NCI-H2171 (cell line): ENCODE results near the gene CTTN.

ENCODE experiments used
- DNase-seq: peaks from one replicate; lab custom pipeline; 2025; lab: John Stamatoyannopoulos, UW

Gene CTTN

DNA sequence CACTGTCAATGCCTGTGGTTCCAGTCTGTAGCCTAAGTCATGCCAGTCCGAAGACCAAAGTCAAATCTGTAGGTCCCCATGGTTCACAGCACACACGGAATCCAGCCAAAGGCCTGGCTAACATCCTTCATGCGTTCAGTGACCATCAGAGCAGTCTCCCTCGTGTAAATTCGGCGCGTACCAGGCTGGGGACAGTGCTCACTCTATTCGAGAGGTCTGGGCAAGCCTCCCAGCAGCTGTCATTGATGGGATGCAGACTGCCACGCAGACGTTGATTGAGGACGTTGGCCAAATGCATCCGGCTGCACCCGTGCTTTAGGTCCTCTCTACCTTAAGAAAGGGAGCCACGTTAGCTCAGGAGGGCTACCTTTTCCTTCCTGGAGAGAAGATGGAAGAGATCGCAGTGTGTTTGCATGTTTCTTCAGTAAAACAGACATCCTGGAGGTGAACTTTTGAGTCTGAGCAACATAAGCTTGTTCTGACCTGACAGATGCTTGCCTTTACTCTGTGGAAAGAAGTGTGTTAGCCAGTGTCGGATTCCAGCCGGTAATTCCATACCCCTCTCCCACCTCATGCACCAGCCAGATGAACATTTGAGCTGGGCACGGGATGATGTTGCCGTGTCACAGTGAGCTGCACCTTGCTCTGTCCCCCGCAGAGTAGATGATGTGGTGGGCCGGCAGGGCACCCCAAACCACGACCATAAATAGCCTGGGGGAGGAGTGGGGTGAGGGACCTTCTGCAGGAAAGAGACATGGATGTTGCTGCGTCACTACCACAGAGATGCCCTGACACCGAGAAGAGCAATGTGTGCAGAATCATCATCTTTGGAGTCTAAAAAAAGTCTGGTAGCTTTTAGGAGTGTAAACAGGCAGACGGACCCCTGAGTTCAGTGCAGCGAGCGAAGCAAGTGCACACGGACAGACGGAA is 12.2 kb downstream of the CTTN start:
- no peak for DNase-seq

- no peak for DNase-seq
These were observed 13.6 kb downstream of the CTTN start for GRCh38 chr11:70411713-70412452.

- no peak for DNase-seq
These were observed 14.8 kb downstream of the CTTN start for GRCh38 chr11:70413151-70413550.

- DNase-seq: no peak
These were observed 16.2 kb downstream of the CTTN start for GRCh38 chr11:70414341-70415100.

GRCh38 chr11:70415191-70415590 is 16.9 kb downstream of the CTTN start:
- no peak for DNase-seq

DNA sequence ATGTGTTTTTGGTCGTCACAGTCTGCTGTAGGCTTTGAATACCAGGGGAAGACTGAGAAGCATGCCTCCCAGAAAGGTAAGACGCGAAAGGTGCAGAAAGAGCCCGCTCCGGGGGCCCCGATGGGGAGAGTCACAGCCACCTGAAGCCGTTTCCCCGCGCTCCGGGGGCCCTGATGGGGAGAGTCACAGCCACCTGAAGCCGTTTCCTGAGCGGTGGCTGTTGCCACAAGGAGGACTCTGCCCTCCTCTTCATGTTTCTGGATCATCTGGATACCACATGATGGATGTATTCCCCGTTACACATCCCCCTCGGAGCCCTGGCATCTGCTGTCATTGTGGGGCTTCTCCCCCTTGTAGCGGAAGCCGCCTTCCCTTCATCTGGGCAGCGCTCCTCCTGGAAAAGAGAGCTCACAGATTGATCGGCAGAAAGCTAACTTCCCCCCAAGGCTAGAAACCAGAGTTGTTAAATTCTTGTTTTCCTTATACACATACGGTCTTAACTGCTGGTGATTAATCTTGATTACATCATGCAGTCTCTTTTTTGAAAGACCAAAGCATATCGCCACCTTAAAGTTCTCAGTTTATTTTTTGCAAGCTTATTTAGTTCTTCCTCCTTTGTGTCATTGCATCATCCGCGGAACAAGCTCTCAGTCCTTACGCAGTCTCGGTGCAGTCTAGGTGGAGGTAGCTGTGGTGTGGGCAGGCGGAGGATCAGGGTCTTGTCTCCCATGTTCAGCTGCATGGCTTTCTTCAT is 17.5 kb downstream of the CTTN start:
- no peak for DNase-seq

GRCh38 chr11:70416881-70417280 is 18.6 kb downstream of the CTTN start:
- DNase-seq: no peak

GRCh38 chr11:70418130-70418529 is 19.8 kb downstream of the CTTN start:
- DNase-seq: no peak

GRCh38 chr11:70419307-70420007 is 21.1 kb downstream of the CTTN start:
- DNase-seq: no peak

- no peak for DNase-seq
These were observed 21.7 kb downstream of the CTTN start for GRCh38 chr11:70420008-70420464.

DNA sequence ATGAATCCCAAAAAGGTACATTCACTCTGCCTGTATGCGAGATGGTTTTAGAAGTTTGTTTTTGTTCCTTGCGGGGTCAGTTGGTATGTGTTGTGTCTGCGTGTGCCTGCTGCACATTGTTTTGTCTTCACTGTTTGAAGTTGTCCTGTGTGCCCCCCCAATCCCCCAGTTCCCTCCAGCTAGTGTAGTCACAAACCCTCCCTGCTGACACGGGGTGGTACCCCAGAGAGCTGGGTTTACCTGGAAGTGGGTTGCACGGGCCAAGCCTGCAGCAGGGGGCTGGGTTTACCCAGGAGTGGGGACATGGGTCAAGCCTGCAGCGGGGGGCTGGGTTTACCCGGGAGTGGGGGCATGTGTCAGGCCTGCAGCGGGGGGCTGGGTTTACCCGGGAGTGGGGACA is 22.2 kb downstream of the CTTN start:
- no peak for DNase-seq

DNA sequence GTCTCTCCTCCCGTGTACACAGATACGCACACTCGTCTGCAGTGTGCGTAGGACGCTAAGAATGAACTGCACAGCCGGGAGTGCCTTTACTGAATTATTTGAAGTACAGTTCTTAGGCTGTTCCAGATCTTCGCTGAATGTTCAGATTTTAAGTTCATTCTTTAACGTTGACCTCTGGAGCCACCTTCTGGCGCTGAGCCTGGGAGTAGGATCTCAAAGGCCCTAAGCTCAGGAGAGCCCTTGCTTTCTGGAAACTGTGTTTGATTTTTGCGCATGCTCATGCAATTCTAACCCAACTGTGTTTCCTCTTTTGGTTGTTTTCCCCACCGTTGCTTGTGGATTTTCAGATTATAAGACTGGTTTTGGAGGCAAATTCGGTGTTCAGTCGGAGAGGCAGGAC is 22.8 kb downstream of the CTTN start:
- DNase-seq: no peak

DNA sequence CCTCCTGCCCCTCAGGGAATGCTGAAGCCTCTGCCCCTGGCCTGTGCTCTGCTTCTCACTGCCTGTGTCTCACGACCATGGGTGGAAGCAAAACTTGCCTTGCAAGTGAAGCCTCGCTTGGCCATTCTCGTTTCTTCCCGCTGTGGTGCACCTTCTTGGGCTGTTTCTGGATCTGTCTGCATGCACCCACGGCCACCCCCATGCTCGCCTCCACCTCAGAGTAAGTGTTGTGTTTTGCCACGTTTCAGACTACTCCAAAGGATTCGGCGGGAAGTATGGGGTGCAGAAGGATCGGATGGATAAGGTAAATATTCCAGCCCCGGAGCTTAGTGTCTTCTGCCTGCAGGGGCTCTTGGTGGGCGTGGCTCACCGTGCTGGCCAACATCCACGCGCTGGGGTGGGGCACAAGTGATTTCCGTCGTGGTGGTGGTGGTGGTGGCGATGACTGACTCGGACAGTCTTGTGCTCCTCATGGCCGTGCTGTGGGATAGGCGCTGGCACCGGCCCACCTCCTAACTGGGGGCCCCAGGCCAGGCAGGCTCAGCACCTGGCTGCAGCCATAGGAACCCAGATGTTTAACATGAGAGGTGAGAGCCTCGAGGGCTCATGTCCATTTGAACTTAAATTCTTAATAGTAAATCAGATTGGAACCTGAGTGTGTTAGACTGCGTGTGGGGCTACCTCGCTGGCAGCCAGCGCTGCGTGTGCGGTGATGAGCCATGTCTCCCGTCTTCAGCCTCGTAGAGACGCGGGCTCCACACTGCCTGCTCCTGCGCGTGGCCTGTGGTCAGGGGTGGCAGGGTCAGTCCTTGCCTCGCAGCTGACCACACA is 24.6 kb downstream of the CTTN start:
- DNase-seq: no peak

DNA sequence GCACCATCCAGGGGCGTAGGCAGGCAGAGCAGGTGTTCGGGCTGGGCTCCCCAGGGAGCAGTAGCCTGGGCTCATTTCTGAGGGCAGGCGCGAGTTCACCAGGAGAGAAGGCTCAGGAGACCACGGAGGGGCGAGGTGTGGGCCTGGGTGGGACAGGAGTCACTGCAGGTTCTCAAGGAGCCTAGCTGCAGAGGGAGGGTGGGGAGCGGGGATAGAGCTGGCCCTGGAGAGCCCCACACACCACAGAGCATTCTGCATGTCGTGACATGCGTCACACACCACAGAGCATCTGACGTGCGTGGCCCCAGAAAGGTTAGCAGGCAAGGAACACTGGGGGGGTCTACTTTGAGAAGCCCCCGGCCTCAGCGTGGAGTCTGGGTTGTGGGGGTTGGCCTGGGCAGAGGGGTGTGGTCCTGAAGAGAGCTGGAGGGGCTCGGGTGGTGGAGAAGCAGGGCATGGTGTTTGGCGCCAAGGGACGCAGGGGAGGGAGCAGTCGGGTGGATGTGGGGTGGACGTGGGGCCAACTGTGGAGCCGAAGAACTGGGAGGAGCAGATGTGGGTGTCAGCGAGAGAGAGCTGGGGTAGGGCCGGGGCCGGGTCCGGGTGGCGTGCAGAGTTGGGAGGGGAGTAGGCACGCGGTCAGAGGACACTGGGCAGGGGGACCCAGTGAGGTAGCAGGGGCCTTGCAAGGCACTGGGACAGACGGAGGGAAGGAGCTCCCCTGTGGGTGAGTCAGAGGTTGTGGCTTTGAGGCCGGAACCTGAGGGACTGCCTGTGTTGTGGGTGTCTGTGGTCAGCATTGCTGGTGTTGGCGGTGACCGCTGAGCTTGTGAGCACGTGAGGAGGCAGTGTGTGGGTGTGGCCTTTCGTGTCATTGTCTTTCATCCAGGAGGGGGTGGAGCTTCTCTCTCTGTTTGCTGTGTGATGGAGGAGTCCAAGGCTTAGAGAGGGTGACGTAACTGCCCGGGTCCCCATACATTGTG is 25.5 kb downstream of the CTTN start:
- DNase-seq: no peak

- no peak for DNase-seq
These were observed 26.5 kb downstream of the CTTN start for GRCh38 chr11:70424765-70425344.

DNA sequence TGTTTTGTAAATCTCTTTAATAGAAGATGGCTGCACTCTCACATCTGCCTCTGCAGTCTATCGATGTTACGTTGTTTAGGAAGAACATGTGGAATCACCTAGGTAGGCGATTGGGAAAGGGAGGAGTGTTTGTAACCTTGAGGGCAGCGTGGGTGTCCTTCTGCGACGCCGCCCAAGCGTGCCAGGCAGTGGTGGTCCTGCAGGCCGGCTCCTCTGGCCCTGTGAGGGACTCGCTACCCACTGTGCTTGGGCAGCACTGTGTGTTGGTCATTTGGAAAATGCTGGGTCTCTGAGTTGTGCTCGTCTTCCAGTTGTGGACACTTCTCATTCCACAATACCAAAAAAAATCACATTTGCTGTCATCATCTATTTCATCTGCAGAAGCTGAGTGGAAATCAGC is 29.1 kb downstream of the CTTN start:
- DNase-seq: no peak

DNA sequence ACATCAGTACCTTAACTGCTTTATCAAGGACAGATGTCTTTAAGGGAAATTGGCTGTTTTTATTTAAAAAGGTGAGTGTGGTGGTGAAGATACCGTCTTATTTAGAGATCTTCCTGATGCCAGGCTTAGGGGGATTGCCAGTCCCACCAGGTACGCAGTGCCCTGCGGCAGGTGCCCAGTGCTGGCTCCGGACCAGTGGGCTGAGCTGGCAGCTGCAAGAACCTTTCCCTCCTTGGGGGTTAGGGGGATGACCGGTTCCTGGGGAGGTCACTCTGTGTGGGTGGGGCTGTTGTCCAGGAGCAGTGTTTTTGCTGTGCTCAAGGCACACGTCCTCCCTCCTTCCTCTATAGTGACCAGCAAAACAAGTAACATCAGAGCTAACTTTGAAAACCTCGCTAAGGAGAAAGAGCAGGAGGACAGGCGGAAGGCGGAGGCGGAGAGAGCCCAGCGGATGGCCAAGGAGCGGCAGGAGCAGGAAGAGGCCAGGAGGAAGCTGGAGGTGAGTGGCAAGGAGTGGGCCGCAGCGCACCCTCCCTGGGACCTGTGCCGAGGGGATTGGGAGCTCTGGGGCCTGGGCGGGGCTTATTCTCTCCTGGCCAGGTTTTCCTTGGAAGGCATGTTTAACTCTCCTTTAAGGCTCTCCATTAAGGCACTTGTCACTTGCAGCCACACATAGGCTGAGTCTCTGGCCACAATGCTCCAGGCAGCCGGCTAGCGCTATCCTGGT is 30.5 kb downstream of the CTTN start:
- no peak for DNase-seq

DNA sequence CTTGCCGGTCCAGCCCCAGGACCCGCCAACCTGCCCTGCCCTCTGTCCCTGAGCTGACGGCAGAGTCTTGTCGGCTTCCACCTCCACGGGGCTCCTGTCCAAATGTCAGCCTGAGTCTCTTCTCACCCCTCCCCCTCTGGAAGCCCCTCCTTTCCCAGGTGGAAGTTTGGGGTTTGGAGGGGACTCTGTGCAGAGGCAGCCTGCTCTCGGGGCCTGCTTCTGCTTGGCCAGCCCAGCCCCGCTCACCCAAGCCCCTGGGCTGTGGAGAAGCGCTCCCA is 31.0 kb downstream of the CTTN start:
- DNase-seq: no peak
